K562 (cell line): ENCODE data around the gene DIP2C.

Experiments used
- DNMT1 ChIP-seq: fragments of 450-650 bp; IDR thresholded peaks from 2 replicates; pipeline ENCODE4 v1.6.1; 2016; ENCODE audit warnings: antibody characterized with exemption, mild to moderate bottlenecking
- FOXJ3 ChIP-seq: sonication (generic); formaldehyde crosslinking; IDR thresholded peaks from 2 replicates; pipeline ENCODE4 v1.4.0; 2020; ENCODE audit warnings: mild to moderate bottlenecking, missing genetic modification reagents
- ILF3 ChIP-seq: fragments of 450-650 bp; IDR thresholded peaks from 2 replicates; pipeline ENCODE4 v1.6.1; 2018; ENCODE audit warnings: antibody characterized with exemption, mild to moderate bottlenecking, moderate library complexity, borderline replicate concordance
- KDM1A ChIP-seq, 2 experiments: fragments of 450-650 bp; IDR thresholded peaks; 2 replicates each; pipeline ENCODE4 v1.6.1; 2016; ENCODE audit warnings: mild to moderate bottlenecking in 2 of 2
- LARP7 ChIP-seq: fragments of 450-650 bp; IDR thresholded peaks from 2 replicates; pipeline ENCODE4 v1.6.1; 2016
- NFIC ChIP-seq: fragments of 450-650 bp; IDR thresholded peaks from 2 replicates; pipeline ENCODE4 v1.6.1; 2017; ENCODE audit warnings: mild to moderate bottlenecking, inconsistent platforms
- PRDM10 ChIP-seq: fragments of 450-650 bp; IDR thresholded peaks from 2 replicates; pipeline ENCODE4 v1.6.1; 2018; ENCODE audit not compliant: partially characterized antibody
- ZNF274 ChIP-seq: IDR thresholded peaks from 2 replicates; pipeline ENCODE4 v1.6.1; 2011; ENCODE audit warnings: low read depth, mild to moderate bottlenecking, low read length, moderate library complexity, borderline replicate concordance

DNA sequence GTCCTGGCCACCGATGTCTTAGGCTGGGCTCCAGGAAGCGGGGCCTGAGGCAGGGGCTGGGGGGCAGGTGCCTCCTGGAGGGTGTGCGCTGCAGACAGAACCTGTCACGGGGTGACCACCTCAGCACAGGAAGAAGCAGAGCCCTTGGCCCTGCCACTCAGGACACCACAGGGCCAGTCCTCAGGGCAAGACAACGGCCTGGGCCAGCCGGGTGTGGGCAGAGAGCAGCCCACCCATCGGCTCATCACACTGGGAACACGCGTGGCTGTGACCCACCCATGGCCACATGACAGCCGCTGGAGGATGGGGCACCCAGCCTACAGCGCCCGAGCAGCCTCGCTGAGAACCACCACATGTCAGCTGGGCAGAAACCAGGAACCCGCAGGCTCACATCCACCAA is 5.9 kb upstream of the DIP2C start:
- no peak for TF ChIP-seq DNMT1
- no peak for TF ChIP-seq PRDM10
- no peak for TF ChIP-seq ILF3
- no peak for TF ChIP-seq LARP7
- TF ChIP-seq FOXJ3 (CRISPR knock-in tag): no peak
- TF ChIP-seq KDM1A (IDR thresholded peaks at IDR 0.05): no peak
- no peak for TF ChIP-seq NFIC
- no peak for TF ChIP-seq ZNF274
